Measurements from ENCODE around the gene GAS2L2.

The GAS2L2 gene

DNA sequence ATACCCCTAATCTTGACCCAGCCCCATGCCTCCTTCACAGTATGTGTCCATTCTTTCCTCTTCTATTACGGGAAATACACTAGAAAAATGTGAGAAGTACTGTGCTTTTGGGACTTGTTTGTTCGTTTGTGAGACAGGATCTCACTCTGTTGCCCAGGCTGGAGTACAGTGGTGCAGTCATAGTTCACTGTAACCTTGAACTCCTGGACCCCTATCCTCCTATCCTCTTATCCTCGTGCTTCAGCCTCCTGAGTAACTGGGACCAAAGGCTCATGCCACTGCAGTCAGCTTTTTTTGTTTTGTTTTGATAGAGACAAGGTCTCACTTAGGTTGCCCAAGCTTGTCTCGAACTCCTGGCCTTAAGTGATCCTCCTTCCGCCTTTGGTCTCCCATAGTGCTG, 51.5 kb downstream of the GAS2L2 start:
- FAIRE-seq (no peak), DNase-seq (ENCODE audit: low spot score) (no peak)

DNA sequence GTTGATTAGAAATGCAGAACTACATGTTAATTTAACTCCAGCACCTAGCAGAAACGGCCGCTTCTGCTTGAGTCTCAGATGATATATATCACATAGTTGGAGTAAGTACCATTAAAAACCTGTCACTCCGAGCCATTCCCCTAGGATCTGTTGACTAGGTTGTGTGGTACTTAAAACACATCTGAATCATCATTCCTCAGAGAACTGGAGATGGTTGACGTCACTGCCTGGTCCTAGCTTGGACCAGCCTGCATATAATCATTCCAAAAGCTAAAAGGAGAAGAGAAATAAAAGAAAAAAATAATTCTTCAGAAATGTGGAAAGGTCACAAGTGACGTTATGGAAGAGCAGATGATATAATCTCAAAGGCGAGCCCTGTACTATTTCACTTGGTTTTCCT, 52.9 kb downstream of the GAS2L2 start:
- DNase-seq (ENCODE audit: low spot score) (no peak), FAIRE-seq (no peak)

DNA sequence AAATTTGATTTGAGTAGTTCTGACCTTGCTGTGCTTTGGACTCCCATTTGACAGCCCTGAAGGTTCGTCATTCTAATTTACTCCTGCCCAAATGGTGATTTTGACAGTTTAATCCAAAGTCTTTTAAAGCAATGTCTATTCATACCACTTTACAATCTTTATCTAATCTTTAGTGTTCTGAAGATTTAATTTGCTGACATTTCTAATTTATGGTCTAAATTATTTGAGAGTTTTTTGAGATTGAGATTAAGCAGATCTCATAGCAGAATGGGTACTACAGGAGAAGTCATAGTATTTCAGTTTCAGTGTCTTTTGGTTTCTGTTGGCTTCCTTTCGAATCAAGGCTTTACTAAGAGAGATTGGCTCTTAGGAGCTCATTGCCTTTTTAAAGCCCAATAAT, 54.2 kb downstream of the GAS2L2 start:
- DNase-seq (ENCODE audit: low spot score): no peak
- no peak for FAIRE-seq

DNA sequence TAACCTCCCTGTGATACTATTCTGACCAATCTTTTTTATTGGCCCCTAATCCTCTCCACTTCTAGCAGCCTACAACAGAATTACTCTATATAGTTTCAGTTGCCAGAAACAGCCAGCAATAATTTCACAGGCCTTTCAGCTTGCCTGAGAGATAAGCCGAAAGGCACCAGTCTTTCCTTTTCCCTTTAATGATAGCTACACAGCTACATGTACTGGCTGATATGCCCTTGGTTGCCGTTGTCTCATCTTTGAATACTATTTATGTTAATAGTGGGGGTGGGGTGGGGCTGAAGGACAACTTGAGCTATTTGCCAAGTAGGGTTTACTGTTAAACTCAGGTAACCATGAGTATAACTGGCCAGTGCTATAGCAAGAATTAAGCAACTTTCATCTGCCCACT, 57.4 kb downstream of the GAS2L2 start:
- FAIRE-seq (no peak), DNase-seq (ENCODE audit: low spot score) (no peak)

DNA sequence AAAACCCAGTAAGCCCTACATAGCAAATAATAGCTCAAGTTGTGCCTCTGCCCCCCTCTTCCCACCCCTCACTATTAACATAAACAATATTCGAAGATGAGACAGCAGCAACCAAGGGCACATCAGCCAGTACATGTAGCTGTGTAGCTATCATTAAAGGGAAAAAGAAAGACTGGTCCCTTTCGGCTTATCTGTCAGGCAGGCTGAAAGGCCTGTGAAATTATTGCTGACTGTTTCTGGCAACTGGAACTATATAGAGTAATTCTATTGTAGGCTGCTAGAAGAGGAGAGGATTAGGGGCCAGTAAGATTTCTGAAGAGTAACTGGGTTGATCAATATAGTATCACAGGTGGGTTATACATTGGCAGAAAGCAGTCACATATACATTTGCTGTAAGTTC, 58.1 kb downstream of the GAS2L2 start:
- DNase-seq (ENCODE audit: low spot score): no peak
- no peak for FAIRE-seq
